Measurements from ENCODE around the gene KCTD17. TPM values are rescaled to one million over a fixed set of nuclear protein-coding genes. Genes with fewer than 3 reads are reported as not detected.

Gene KCTD17
- polyA plus RNA-seq, 3 donors: 26.0 to 34.5 (median 32.8) TPM

GRCh38 chr22:37101311-37102066, 49.9 kb downstream of the KCTD17 start:
- DNase-seq: no peak

- no peak for DNase-seq
Measured at GRCh38 chr22:37103151-37103550, 51.6 kb downstream of the KCTD17 start.

- DNase-seq: peak; percentile 24
Measured at GRCh38 chr22:37103656-37104452, 52.3 kb downstream of the KCTD17 start.

- DNase-seq: no peak
Measured at GRCh38 chr22:37105154-37105553, 53.6 kb downstream of the KCTD17 start.

GRCh38 chr22:37105990-37106389, 54.4 kb downstream of the KCTD17 start:
- no peak for DNase-seq

- no peak for DNase-seq
Measured at GRCh38 chr22:37107816-37108621, 56.5 kb downstream of the KCTD17 start.

GRCh38 chr22:37109242-37109917, 57.8 kb downstream of the KCTD17 start, which contains the start of gene TMPRSS6:
TMPRSS6 (minus strand) TSS chr22:37109713; CDS start chr22:37103417, 6,296 bp downstream.
- DNase-seq: no peak

GRCh38 chr22:37111156-37111717, 59.7 kb downstream of the KCTD17 start:
- DNase-seq: no peak

- DNase-seq: no peak
Measured at GRCh38 chr22:37112084-37112728, 60.7 kb downstream of the KCTD17 start.

Other genes with a start within 250 kb of the KCTD17 start
- gene PVALB, start 234.7 kb upstream of the KCTD17 start, polyA plus RNA-seq (ENCODE audit: insufficient read length in 3 of 3): 1 to 10 TPM; 7.5 to 8.3 (median 8.0) TPM
- gene NCF4, start 190.7 kb upstream of the KCTD17 start, polyA plus RNA-seq (ENCODE audit: insufficient read length in 3 of 3): 1 to 10 TPM; 1.8 to 2.8 (median 2.5) TPM
- 1 to 10 TPM; 2.4 to 3.7 (median 3.4) TPM for gene CSF2RB, start 138.1 kb upstream of the KCTD17 start, polyA plus RNA-seq (ENCODE audit: insufficient read length in 3 of 3)
- gene TST, start 32.3 kb upstream of the KCTD17 start, polyA plus RNA-seq (ENCODE audit: insufficient read length in 3 of 3): 10 to 100 TPM; 56.6 to 74.2 (median 62.0) TPM
- gene MPST, start 32.0 kb upstream of the KCTD17 start, polyA plus RNA-seq (ENCODE audit: insufficient read length in 3 of 3): 10 to 100 TPM; 69.7 to 83.9 (median 76.8) TPM
- under 1 TPM; 0.24 to 0.53 (median 0.44) TPM for gene TMPRSS6, start 58.0 kb downstream of the KCTD17 start, polyA plus RNA-seq (ENCODE audit: insufficient read length in 3 of 3)
- 1 to 10 TPM in 2 of 3 donors, under 1 TPM in 1; 0.81 to 1.4 (median 1.4) TPM for gene IL2RB, start 98.2 kb downstream of the KCTD17 start, polyA plus RNA-seq (ENCODE audit: insufficient read length in 3 of 3)
- gene C1QTNF6, start 136.5 kb downstream of the KCTD17 start, polyA plus RNA-seq (ENCODE audit: insufficient read length in 3 of 3): 10 to 100 TPM; 32.3 to 38.8 (median 34.5) TPM
- gene SSTR3, start 160.7 kb downstream of the KCTD17 start, polyA plus RNA-seq (ENCODE audit: insufficient read length in 3 of 3): 1 to 10 TPM; 1.1 to 1.2 (median 1.2) TPM
- 1 to 10 TPM; 5.5 to 7.5 (median 6.3) TPM for gene RAC2, start 192.5 kb downstream of the KCTD17 start, polyA plus RNA-seq (ENCODE audit: insufficient read length in 3 of 3)
- gene CYTH4, start 230.8 kb downstream of the KCTD17 start, polyA plus RNA-seq (ENCODE audit: insufficient read length in 3 of 3): 1 to 10 TPM; 3.6 to 4.7 (median 4.5) TPM

All from renal pelvis (tissue), 4 donors.